Mesendoderm (in vitro differentiated cells): ENCODE measurements around the gene TRMT10C.
"Not testable (repeated sequence)": the region's sequence is repeated elsewhere in the genome, so short reads cannot be mapped to it uniquely, and the experiment has no call there.

Experiments
- DNase-seq: peaks from one replicate; pipeline ENCODE4 v3.0.0; 2013
- H2AK5ac ChIP-seq: 2 replicates; pipeline ENCODE4 v1.6.1; 2013; ENCODE audit warnings: low read length, inconsistent platforms
- H2BK120ac ChIP-seq: 2 replicates; pipeline ENCODE4 v1.6.1; 2013; ENCODE audit warnings: low read depth, mild to moderate bottlenecking, low read length, moderate library complexity, mixed read lengths
- H2BK15ac ChIP-seq: replicated peaks from 2 replicates; pipeline ENCODE4 v1.6.1; 2013; ENCODE audit warnings: low read depth, mild to moderate bottlenecking, moderate library complexity
- H2BK5ac ChIP-seq: 2 replicates; pipeline ENCODE4 v1.6.1; 2013; ENCODE audit warnings: low read length, inconsistent platforms
- H3K18ac ChIP-seq: 2 replicates; pipeline ENCODE4 v1.6.1; 2013; ENCODE audit warnings: mild to moderate bottlenecking, low read length, mixed read lengths
- H3K23ac ChIP-seq: one replicate; pipeline ENCODE4 v1.6.1; 2013; ENCODE audit warnings: low read length
- H3K27ac ChIP-seq: 2 replicates; pipeline ENCODE4 v1.5.1; 2013; ENCODE audit warnings: low read depth, mild to moderate bottlenecking, inconsistent platforms, low read length, moderate library complexity
- H3K27me3 ChIP-seq: 2 replicates; pipeline ENCODE4 v1.6.1; 2013; ENCODE audit warnings: low read length, control low read depth, mild to moderate bottlenecking, inconsistent platforms; ENCODE audit not compliant: insufficient read depth, poor library complexity
- H3K36me3 ChIP-seq: 2 replicates; pipeline ENCODE4 v1.6.1; 2013; ENCODE audit warnings: low read length, inconsistent platforms; ENCODE audit not compliant: control insufficient read depth, insufficient read depth
- H3K4ac ChIP-seq: one replicate; pipeline ENCODE4 v1.6.1; 2013; ENCODE audit warnings: low read depth, mild to moderate bottlenecking, low read length, moderate library complexity
- H3K4me1 ChIP-seq: 2 replicates; pipeline ENCODE4 v1.6.1; 2013; ENCODE audit warnings: low read depth, low read length, inconsistent platforms; ENCODE audit not compliant: control insufficient read depth
- H3K4me2 ChIP-seq: 2 replicates; pipeline ENCODE4 v1.6.1; 2013; ENCODE audit warnings: low read length
- H3K4me3 ChIP-seq: 2 replicates; pipeline ENCODE4 v1.5.1; 2013; ENCODE audit warnings: mild to moderate bottlenecking, low read length
- H3K56ac ChIP-seq: one replicate; pipeline ENCODE4 v1.6.1; 2013; ENCODE audit warnings: low read length
- H3K79me1 ChIP-seq: 2 replicates; pipeline ENCODE4 v1.6.1; 2013; ENCODE audit warnings: low read length, inconsistent platforms
- H3K79me2 ChIP-seq: 2 replicates; pipeline ENCODE4 v1.6.1; 2013; ENCODE audit warnings: mild to moderate bottlenecking, low read length; ENCODE audit not compliant: control insufficient read depth, insufficient read depth
- H3K9ac ChIP-seq: 2 replicates; pipeline ENCODE4 v1.6.1; 2013; ENCODE audit warnings: low read length, inconsistent platforms
- H4K5ac ChIP-seq: one replicate; pipeline ENCODE4 v1.6.1; 2013; ENCODE audit warnings: low read length
- H4K8ac ChIP-seq: one replicate; pipeline ENCODE4 v1.6.1; 2013; ENCODE audit warnings: low read depth, mild to moderate bottlenecking, control low read depth, low read length, moderate library complexity
- WGBS: extraction: QIAGEN DNeasy Blood & Tissue Kit; methylation state at CpG from one replicate; pipeline ENCODE4 v1.1.7; 2013; ENCODE audit warnings: low lambda C conversion rate, missing lambda C conversion rate; ENCODE audit not compliant: insufficient coverage; ENCODE audit errors: extremely low coverage; 5-methylcytosine and 5-hydroxymethylcytosine counted together

Gene TRMT10C

DNA sequence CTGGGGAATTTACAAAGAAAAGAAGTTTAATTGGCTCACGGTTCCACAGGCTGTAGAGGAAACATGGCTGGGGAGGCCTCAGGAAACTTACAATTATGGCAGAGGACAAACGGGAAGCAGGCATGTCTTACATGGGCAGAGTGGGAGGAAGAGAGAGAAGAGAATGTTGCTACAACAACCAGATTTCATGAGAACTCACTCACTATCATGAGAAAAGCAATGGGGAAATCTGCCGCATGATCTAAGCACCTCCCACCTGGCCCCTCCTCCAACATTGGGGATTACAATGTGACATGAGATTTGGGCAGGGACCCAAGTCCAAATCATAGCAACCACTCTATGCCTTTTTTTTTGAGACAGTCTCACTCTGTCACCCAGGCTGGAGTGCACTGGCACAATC lies 41.1 kb downstream of the TRMT10C start:
- Histone ChIP-seq H2BK120ac (no peak overlapping the region), H3K18ac (no peak overlapping the region), H2AK5ac (no peak overlapping the region), H3K27ac (no peak overlapping the region), H3K4me3 (no peak overlapping the region), H3K4ac (no peak overlapping the region), H2BK15ac (no peak overlapping the region), H3K79me1 (no peaks in the 10 kb centered on the region), H3K4me1 (no peaks in the 10 kb centered on the region), H3K56ac (no peak overlapping the region), H3K23ac (no peak overlapping the region), H3K27me3 (no peaks in the 10 kb centered on the region), H3K79me2 (no peaks in the 10 kb centered on the region), H2BK5ac (no peak overlapping the region), H4K5ac (no peak overlapping the region), H3K4me2 (no peak overlapping the region), H3K36me3 (no peaks in the 10 kb centered on the region), H4K8ac (no peak overlapping the region), H3K9ac (no peak overlapping the region)
- WGBS, result no CpG with 5 or more reads among the region's 3 CpGs
- DNase-seq, result no peak

DNA sequence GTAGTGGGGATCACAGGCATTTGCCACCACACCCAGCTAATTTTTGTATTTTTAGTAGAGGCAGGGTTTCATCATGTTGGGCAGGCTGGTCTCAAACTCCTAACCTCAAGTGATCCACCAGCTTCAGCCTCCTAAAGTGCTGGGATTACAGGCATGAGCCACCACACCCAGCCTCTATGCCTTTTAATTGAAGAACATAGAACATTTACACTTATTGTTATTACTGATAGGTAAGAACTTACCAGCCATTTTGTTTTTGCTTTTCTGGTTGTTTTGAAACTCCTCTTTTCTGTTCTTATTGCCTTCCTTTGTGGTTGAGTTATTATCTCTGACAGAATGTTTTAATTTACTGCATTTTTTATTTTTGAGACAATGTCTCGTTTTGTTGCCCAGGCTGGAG lies 41.5 kb downstream of the TRMT10C start:
- Histone ChIP-seq H3K4me2 (no peak overlapping the region), H3K18ac (no peak overlapping the region), H4K5ac (no peak overlapping the region), H3K4me3 (no peak overlapping the region), H2BK5ac (no peak overlapping the region), H3K36me3 (no peaks in the 10 kb centered on the region), H2BK120ac (no peak overlapping the region), H2BK15ac (no peak overlapping the region), H2AK5ac (no peak overlapping the region), H3K4me1 (no peaks in the 10 kb centered on the region), H3K79me2 (no peaks in the 10 kb centered on the region), H3K79me1 (no peaks in the 10 kb centered on the region), H3K27me3 (no peaks in the 10 kb centered on the region), H3K23ac (no peak overlapping the region), H3K9ac (no peak overlapping the region), H3K56ac (no peak overlapping the region), H3K27ac (no peak overlapping the region), H3K4ac (no peak overlapping the region), H4K8ac (no peak overlapping the region)
- WGBS, result no CpG with 5 or more reads among the region's 1 CpG
- DNase-seq, result no peak

DNA sequence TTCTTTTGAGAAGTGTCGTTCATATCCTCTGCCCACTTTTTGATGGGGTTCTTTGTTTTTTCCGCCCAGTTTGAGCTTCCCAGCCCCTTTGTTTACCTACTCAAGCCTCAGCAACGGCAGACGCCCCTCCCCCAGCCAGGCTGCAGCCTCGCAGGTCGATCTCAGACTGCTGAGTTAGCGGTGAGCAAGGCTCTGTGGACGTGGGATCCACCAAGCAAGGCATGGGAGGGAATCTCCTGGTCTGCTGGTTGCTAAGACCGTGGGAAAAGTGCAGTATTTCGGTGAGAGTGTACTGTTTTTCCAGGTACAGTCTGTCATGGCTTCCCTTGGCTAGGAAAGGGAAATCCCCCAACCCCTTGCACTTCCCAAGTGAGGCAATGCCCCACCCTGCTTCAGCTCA lies 43.7 kb downstream of the TRMT10C start:
- not testable (repeated sequence) for H4K8ac ChIP-seq, H2BK5ac ChIP-seq, H2BK120ac ChIP-seq, H3K79me1 ChIP-seq, H3K4me3 ChIP-seq, H3K27ac ChIP-seq, H3K4me1 ChIP-seq, H4K5ac ChIP-seq, H3K36me3 ChIP-seq, H3K9ac ChIP-seq, H3K18ac ChIP-seq, H3K79me2 ChIP-seq, H2AK5ac ChIP-seq, H3K27me3 ChIP-seq, H2BK15ac ChIP-seq, DNase-seq, H3K23ac ChIP-seq, H3K4ac ChIP-seq, H3K4me2 ChIP-seq
- no CpG with 5 or more reads among the region's 10 CpGs for WGBS
- H3K56ac ChIP-seq, result peak overlapping the region; percentile 60

DNA sequence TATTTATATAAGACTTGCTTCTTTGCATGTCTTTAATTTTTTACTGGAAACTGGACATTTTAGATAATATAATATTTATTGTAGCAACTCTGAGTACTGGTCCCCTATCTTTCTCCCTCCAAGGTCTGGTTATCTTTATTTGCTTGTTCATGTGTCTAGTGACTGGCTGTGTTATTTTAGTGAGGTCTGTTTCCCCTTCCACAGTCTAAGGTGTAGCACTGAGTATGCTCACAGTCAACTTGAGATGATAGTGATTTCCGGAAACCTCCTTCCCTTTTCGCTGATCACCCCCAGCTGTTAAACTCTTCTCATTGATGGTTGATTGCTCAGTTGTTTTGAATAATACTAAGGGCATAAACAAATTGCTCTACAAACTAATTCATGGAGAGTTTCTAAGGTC lies 49.4 kb downstream of the TRMT10C start:
- Histone ChIP-seq H4K5ac (no peak overlapping the region), H3K79me2 (no peaks in the 10 kb centered on the region), H3K79me1 (no peaks in the 10 kb centered on the region), H3K4me1 (no peaks in the 10 kb centered on the region), H3K36me3 (no peaks in the 10 kb centered on the region), H2BK5ac (no peak overlapping the region), H3K4me3 (no peak overlapping the region), H3K18ac (no peak overlapping the region), H3K27me3 (no peaks in the 10 kb centered on the region), H3K9ac (no peak overlapping the region), H2BK120ac (no peak overlapping the region), H3K4ac (no peak overlapping the region), H3K4me2 (no peak overlapping the region), H3K23ac (no peak overlapping the region), H3K27ac (no peak overlapping the region), H3K56ac (no peak overlapping the region), H2AK5ac (no peak overlapping the region), H2BK15ac (no peak overlapping the region), H4K8ac (no peak overlapping the region)
- no peak for DNase-seq
- WGBS, result no CpG with 5 or more reads among the region's 2 CpGs

DNA sequence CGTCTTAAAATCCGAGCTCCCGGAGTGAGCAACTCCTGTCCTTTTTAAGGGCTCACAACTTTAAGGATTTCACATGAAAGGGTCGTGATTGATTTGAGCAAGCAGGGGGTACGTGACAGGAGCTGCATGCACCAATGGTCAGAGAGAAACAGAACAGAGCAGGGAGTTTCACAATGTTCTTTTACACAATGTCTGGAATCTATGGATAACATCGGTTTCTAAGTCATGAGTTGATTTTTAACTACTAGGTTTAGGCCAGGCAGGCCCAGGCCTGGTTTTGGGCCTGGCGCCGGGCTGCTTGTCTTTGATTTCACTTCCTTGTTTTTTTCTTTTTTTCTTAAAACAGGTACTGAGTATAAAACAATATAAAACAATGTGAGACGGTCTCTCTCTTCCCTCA lies 51.3 kb downstream of the TRMT10C start:
- not testable (repeated sequence) for H3K18ac ChIP-seq, H3K79me2 ChIP-seq, H3K36me3 ChIP-seq, H2BK15ac ChIP-seq, DNase-seq, H3K27ac ChIP-seq, H2BK5ac ChIP-seq, H3K79me1 ChIP-seq, H3K4me2 ChIP-seq, H3K4me1 ChIP-seq, H2BK120ac ChIP-seq, H4K8ac ChIP-seq, H2AK5ac ChIP-seq, H3K4ac ChIP-seq, H3K27me3 ChIP-seq, H3K23ac ChIP-seq, H3K9ac ChIP-seq, H3K56ac ChIP-seq, H4K5ac ChIP-seq, H3K4me3 ChIP-seq
- WGBS, result no CpG with 5 or more reads among the region's 9 CpGs

DNA sequence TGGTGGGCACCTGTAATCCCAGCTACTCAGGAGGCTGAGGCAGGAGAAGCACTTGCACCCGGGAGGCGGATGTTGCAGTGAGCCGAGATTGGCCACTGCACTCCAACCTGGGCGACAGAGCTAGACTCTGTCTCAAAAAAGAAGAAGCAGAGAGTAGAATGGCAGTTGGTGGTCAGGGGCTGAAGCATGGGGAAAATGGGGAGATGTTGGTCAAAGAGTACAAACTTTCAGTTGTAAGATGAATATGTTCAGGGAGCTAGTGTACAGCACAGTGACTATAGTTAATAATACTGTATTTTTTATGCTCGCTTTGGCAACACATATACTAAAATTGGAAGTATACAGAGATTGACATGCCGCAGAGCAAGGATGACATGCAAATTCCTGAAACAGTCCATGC lies 53.9 kb downstream of the TRMT10C start:
- H3K79me1 ChIP-seq, result no peaks in the 10 kb centered on the region
- no peak overlapping the region for H4K8ac ChIP-seq
- no peak overlapping the region for H3K9ac ChIP-seq
- no peak overlapping the region for H3K27ac ChIP-seq
- no peak overlapping the region for H3K4me3 ChIP-seq
- no peaks in the 10 kb centered on the region for H3K79me2 ChIP-seq
- H3K18ac ChIP-seq, result no peak overlapping the region
- H2AK5ac ChIP-seq, result no peak overlapping the region
- no peak overlapping the region for H4K5ac ChIP-seq
- H3K4me1 ChIP-seq, result no peaks in the 10 kb centered on the region
- no peak overlapping the region for H2BK120ac ChIP-seq
- WGBS, result no CpG with 5 or more reads among the region's 6 CpGs
- H3K56ac ChIP-seq, result no peak overlapping the region
- H3K23ac ChIP-seq, result no peak overlapping the region
- H2BK15ac ChIP-seq, result no peak overlapping the region
- no peak overlapping the region for H3K4me2 ChIP-seq
- no peak for DNase-seq
- H3K27me3 ChIP-seq, result no peaks in the 10 kb centered on the region
- no peaks in the 10 kb centered on the region for H3K36me3 ChIP-seq
- no peak overlapping the region for H3K4ac ChIP-seq
- H2BK5ac ChIP-seq, result no peak overlapping the region
